SK-N-SH treated with all-trans-retinoic acid at 6 μM for 48 hours (cell line): Measurements from ENCODE around the gene MRPL36.

Source experiments
- ARNTL ChIP-seq: fragments of 450-650 bp; formaldehyde crosslinking; IDR thresholded peaks from 2 replicates; pipeline ENCODE4 v1.5.0; 2020; ENCODE audit warnings: low read depth, mild to moderate bottlenecking, moderate library complexity, borderline replicate concordance
- CSDC2 ChIP-seq: fragments of 250-450 bp; sonication (Bioruptor Pico); IDR thresholded peaks from 2 replicates; pipeline ENCODE4 v1.5.0; 2020; ENCODE audit warnings: mild to moderate bottlenecking, moderate library complexity
- ISL1 ChIP-seq: fragments of 250-450 bp; sonication (Bioruptor Pico); IDR thresholded peaks from 2 replicates; pipeline ENCODE4 v2.1.2; 2022; ENCODE audit warnings: mild to moderate bottlenecking, moderate library complexity
- OSR1 ChIP-seq: fragments of 250-450 bp; sonication (Bioruptor Pico); IDR thresholded peaks from 2 replicates; pipeline ENCODE4 v1.8.0; 2022; ENCODE audit warnings: moderate library complexity, mild to moderate bottlenecking, inconsistent platforms
- PPARA ChIP-seq: fragments of 250-450 bp; sonication (Bioruptor Pico); IDR thresholded peaks from 2 replicates; pipeline ENCODE4 v1.5.0; 2020; ENCODE audit warnings: mild to moderate bottlenecking, borderline replicate concordance
- RARB ChIP-seq: fragments of 250-450 bp; sonication (Bioruptor Pico); IDR thresholded peaks from 2 replicates; pipeline ENCODE4 v1.8.0; 2021; ENCODE audit warnings: mild to moderate bottlenecking, moderate library complexity
- SNAI2 ChIP-seq: fragments of 250-450 bp; sonication (Bioruptor Pico); IDR thresholded peaks from 2 replicates; pipeline ENCODE4 v1.5.0; 2020; ENCODE audit warnings: mild to moderate bottlenecking, moderate library complexity
- ZFP3 ChIP-seq: fragments of 250-450 bp; sonication (Bioruptor Pico); IDR thresholded peaks from 2 replicates; pipeline ENCODE4 v1.5.0; 2020; ENCODE audit warnings: mild to moderate bottlenecking, moderate library complexity
- ZFP30 ChIP-seq: fragments of 450-650 bp; formaldehyde crosslinking; IDR thresholded peaks from 2 replicates; pipeline ENCODE4 v1.5.0; 2022; ENCODE audit warnings: mild to moderate bottlenecking, moderate library complexity
- ZNF565 ChIP-seq: fragments of 450-650 bp; formaldehyde crosslinking; conservative IDR thresholded peaks from 2 replicates; pipeline ENCODE4 v1.5.0; 2020; ENCODE audit warnings: low read depth, mild to moderate bottlenecking, moderate library complexity
- ZNF70 ChIP-seq: fragments of 450-650 bp; formaldehyde crosslinking; IDR thresholded peaks from 2 replicates; pipeline ENCODE4 v1.5.0; 2020; ENCODE audit warnings: mild to moderate bottlenecking, moderate library complexity
- ZNF8 ChIP-seq: fragments of 450-650 bp; formaldehyde crosslinking; IDR thresholded peaks from 2 replicates; pipeline ENCODE4 v1.5.0; 2020; ENCODE audit warnings: mild to moderate bottlenecking, moderate library complexity
- TF ChIP-seq, protein P1 (sequence below): fragments of 250-450 bp; sonication (Bioruptor Pico); IDR thresholded peaks from 2 replicates; pipeline ENCODE4 v1.5.0; 2020; ENCODE audit warnings: mild to moderate bottlenecking, moderate library complexity
- TF ChIP-seq, protein P2 (sequence below): fragments of 250-450 bp; sonication (Bioruptor Pico); IDR thresholded peaks from 2 replicates; pipeline ENCODE4 v1.8.0; 2020; ENCODE audit warnings: mild to moderate bottlenecking, moderate library complexity, borderline replicate concordance

DNA sequence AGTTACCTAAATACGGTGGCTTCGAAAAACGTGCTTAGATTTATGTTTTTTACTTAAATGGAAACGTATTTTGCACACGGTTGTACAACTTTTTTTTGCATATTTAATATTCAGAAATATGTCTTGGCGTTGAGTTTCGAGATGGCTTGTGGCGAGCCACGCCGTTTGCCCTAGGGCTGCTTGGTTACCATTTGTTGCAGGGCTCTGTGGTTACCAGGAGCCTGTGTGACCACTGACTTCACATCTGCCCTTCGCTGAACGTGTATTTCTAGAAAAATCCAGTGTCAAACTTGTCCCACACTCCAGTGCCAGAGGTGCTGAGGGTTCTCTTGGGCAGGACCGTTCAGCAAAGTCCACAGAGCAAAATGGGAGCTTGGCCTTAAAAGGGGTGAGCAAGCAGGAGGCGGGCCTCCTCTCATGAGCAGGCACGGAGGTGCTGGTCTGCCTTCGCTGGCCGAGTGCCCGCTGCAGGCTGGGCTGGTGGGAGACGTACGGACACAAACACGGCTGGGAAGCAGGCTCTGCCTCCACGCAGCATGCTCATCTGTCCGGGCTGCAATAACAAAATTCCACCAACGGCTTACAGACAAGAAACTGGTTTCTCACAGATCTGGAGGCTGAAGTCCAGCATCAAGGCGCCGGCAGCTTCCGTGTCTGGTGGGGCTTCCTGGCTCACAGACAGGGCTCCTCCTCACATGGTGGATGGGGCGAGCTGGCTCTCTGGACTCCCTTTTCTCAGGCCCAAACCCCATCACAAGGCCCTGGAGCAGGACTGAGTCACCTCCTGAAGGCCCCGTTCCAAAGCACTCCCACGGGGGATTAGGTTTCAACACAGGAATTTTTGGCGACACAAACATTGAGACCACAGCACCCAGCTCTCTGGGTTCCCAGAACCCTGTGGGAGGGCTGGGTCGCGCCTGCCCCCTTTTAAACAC lies 5.4 kb downstream of the MRPL36 start:
- no peak for TF ChIP-seq ISL1
- TF ChIP-seq, protein P1, sequence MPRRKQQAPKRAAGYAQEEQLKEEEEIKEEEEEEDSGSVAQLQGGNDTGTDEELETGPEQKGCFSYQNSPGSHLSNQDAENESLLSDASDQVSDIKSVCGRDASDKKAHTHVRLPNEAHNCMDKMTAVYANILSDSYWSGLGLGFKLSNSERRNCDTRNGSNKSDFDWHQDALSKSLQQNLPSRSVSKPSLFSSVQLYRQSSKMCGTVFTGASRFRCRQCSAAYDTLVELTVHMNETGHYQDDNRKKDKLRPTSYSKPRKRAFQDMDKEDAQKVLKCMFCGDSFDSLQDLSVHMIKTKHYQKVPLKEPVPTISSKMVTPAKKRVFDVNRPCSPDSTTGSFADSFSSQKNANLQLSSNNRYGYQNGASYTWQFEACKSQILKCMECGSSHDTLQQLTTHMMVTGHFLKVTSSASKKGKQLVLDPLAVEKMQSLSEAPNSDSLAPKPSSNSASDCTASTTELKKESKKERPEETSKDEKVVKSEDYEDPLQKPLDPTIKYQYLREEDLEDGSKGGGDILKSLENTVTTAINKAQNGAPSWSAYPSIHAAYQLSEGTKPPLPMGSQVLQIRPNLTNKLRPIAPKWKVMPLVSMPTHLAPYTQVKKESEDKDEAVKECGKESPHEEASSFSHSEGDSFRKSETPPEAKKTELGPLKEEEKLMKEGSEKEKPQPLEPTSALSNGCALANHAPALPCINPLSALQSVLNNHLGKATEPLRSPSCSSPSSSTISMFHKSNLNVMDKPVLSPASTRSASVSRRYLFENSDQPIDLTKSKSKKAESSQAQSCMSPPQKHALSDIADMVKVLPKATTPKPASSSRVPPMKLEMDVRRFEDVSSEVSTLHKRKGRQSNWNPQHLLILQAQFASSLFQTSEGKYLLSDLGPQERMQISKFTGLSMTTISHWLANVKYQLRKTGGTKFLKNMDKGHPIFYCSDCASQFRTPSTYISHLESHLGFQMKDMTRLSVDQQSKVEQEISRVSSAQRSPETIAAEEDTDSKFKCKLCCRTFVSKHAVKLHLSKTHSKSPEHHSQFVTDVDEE (CRISPR knock-in tag), result no peak
- no peak for TF ChIP-seq ARNTL (CRISPR knock-in tag)
- TF ChIP-seq ZNF8, result no peak
- TF ChIP-seq ZNF565, result no peak
- TF ChIP-seq, protein P2, sequence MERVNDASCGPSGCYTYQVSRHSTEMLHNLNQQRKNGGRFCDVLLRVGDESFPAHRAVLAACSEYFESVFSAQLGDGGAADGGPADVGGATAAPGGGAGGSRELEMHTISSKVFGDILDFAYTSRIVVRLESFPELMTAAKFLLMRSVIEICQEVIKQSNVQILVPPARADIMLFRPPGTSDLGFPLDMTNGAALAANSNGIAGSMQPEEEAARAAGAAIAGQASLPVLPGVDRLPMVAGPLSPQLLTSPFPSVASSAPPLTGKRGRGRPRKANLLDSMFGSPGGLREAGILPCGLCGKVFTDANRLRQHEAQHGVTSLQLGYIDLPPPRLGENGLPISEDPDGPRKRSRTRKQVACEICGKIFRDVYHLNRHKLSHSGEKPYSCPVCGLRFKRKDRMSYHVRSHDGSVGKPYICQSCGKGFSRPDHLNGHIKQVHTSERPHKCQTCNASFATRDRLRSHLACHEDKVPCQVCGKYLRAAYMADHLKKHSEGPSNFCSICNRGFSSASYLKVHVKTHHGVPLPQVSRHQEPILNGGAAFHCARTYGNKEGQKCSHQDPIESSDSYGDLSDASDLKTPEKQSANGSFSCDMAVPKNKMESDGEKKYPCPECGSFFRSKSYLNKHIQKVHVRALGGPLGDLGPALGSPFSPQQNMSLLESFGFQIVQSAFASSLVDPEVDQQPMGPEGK (CRISPR knock-in tag), result no peak
- no peak for TF ChIP-seq ZFP3 (CRISPR knock-in tag)
- no peak for TF ChIP-seq SNAI2 (CRISPR knock-in tag)
- no peak for TF ChIP-seq ZNF70 (CRISPR knock-in tag)
- no peak for TF ChIP-seq RARB (CRISPR knock-in tag)
- TF ChIP-seq ZFP30 (CRISPR knock-in tag), result no peak
- no peak for TF ChIP-seq PPARA (CRISPR knock-in tag)
- no peak for TF ChIP-seq OSR1 (CRISPR knock-in tag)
- TF ChIP-seq CSDC2 (CRISPR knock-in tag), result no peak
